HG03108 (cell line): ENCODE measurements around the gene SPATA13.
"Not testable (repeated sequence)": the region's sequence is repeated elsewhere in the genome, so short reads cannot be mapped to it uniquely, and the experiment has no call there.

Experiments used
- ATAC-seq: cut with Tn5 transposase; IDR thresholded peaks from one replicate; pipeline ENCODE4 v1.9.1; 2021; ENCODE audit warnings: moderate library complexity; ENCODE audit not compliant: unreplicated experiment

Gene SPATA13

DNA sequence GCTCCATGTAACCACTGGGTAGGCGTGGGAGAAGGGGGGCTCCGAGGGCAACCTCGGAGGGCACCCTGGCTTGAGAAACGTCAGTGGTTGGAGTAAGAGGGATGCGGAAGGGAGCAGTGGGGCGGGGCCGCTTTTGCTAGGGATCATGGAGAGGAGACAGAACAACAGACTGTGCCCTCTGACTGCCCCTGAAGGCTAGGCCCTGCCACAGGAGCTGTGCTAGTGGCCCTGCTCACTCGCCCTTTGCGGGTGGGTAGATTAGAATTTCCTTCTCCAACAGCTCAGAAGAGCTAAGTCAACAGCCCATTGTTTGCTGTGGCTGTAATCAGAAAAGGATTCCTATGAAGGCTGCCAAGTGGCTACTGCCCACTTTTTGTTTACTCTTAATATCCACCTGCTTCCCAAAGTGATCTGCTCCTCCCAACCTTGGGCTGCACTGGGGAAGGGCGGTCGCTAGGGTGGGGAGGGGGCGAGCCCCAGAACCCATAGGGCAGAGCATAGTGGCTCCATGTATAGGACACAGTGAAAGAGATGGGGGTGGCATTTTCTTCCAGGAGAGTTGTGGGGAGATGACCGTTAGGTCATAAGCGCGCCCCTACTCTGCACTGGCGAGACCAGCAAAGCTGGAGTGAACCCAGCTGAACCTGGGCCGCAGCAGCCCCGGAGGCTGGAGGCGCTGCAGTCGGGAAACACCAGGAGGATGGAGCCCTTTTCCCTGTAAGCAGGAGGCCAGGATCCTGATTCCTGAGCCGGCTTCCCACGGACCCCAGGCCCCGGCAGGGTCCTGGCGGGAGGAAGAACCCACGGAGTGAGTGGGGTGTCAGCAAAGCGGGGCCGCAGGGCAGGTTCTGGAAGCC is 146.9 kb downstream of the SPATA13 start:
- ATAC-seq = no peak

DNA sequence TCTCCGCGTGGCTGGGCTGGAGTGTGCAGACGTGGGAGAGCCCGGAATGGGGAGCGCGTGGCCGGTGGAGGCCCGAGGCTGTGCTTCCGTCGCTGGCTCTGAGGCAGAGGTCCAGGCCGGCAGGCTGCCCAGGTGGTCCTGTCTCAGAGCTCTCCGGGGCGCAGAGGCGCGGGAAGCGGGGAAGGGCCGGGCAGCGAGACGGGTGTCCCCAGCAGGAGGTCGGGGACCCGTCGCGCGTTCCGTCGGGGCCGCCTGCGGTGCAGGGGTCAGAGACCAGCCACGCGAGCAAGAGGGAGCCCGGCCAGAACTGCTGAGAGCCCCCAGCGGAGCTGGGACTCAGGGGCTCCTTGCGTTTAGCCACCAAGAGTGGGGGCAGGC is 147.5 kb downstream of the SPATA13 start:
- no peak for ATAC-seq

DNA sequence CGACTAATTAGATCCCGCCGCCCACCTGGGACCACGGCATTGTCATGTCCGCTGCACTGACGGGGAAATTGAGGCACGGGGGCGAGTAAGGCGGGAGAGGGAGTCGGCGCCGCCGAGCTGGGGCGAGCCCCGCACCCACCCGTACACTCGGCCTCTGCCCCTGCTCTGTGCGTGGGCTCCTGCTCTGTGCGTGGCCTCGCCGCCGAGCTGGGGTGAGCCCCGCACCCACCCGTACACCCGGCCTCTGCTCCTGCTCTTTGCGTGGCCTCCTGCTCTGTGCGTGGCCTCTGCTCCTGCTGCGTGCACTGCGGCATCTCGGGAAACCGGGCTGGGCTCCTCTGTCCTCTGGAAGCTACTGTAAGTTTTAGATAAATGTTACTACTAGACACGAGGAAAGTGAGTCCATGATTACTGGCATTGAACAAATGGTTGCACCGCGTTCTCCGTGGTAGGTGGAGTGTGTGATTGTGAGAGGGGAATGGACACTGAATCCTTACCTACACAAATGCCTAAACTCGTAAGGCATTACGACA is 148.0 kb downstream of the SPATA13 start:
- no peak for ATAC-seq

DNA sequence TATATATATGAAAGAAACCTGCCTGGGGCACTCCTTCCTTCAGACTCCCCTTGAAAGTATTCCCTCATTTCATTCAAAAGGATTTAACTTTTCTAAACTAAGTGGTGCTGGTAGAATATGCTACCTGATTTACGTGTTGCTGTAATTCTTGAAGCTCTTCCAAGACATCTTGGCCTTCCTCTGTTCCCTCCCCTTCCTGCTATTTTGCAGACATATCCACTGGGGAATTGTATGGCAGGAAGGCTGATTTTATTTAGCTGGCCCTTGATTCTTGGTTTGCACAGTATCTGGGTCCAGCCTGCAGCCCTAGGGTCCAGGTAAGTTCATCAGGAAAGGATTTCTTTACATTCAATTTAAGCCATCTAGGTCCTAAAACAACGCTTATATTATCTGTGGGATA is 148.8 kb downstream of the SPATA13 start, which contains the start of gene C1QTNF9:
Gene C1QTNF9, plus strand, starts transcription at position 281 of the 400 bp plus-strand sequence. CDS start 6,424 bp downstream, outside the sequence.
- not testable (repeated sequence) for ATAC-seq

DNA sequence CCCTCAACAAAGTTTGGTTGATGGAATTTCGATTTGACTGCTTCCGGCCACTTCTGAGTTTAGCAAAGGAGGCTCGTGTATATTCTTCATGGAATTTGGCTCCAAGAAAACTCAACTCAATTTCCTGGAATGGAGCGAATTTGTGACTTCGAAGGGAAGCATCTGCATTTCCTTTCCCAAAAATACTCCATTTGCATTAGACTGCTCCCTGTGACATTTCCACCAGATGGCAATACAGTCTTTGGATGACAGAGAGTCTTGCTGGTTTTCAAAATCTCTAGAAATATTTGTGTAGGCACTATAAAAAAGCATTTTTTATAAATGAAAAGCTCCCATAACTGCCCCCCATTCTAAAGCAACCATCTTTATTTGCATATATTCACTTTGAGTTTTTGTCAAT is 152.9 kb downstream of the SPATA13 start:
- no peak for ATAC-seq

DNA sequence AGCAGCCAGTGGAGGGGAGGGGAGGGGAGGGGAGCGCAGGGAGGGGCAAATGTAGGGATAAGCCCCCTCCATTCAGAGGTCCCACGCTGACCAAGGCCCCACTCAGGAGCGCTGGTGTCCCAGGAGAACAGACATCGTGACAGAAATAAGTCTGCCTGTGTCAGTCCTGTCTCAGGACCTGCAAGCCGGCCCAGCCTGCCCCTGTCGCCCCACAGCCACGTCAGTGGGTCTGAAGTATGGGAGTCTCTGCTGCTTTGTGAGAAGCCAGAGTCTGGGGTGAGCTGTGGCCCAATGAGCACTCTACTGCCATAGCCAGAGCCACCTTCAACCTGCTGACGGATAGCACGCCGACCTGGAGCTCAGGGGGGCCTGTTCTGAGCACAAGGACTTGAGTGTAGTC is 157.3 kb downstream of the SPATA13 start:
- not testable (repeated sequence) for ATAC-seq

DNA sequence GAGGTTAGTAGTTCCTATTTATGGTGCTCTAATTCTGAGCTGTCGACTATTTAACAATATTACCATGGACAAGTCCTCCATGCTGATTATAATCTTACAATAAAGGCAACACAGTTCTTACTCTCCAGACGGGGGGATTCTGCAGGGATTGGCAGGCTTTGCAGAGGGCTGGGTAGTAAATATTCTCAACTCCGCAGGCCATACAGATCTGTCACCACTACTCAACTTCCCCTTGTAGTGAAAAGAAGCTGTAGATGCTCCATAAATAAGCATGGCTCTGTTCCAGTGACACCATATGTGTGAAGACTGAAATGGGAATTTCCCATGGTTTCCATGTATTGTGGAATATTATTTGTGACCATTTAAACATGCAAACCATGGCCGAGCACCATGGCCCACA is 158.4 kb downstream of the SPATA13 start:
- ATAC-seq = not testable (repeated sequence)

DNA sequence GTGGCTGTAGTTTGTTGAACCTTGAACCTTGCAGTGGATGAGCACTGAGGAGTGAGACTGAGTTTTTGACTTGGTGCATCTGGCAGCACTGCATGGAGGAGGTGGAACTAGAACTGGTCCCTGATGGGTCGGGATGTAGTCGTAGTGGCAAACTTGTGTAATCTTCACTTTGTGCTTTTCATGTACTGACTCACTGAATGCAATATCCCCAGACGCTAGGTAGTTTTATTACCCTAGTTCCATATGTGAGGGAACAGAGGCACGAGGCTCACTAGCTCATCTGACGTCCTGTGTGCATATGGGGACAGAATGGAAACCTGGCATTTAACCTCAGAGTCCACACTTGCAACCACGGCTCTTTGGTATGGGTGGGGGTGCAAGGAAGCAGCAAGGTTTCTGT is 159.1 kb downstream of the SPATA13 start:
- ATAC-seq = not testable (repeated sequence)

DNA sequence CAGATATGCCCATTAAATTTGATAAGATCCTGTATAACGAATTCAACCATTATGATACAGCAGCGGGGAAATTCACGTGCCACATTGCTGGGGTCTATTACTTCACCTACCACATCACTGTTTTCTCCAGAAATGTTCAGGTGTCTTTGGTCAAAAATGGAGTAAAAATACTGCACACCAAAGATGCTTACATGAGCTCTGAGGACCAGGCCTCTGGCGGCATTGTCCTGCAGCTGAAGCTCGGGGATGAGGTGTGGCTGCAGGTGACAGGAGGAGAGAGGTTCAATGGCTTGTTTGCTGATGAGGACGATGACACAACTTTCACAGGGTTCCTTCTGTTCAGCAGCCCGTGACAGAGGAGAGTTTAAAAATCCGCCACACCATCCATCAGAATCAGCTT is 160.9 kb downstream of the SPATA13 start:
- ATAC-seq = not testable (repeated sequence)

DNA sequence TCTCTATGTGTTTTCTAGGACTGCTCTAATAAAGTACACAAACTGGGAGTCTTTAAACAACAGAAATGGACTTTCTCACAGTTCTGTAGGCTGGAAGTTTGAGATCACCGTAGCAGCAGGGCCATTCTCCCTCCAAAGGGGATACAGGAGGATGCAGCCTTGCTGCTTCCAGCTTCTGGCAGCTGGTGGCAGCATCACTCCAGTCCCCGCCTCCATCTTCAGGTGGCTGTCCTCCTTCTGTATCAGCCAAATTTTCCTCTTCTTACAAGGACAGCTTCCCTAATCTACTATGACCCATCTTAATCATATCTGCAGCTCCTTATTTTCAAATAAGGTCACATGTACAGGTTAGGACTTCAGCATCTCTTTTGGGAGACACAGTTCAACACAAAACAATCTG is 161.9 kb downstream of the SPATA13 start:
- ATAC-seq = not testable (repeated sequence)

DNA sequence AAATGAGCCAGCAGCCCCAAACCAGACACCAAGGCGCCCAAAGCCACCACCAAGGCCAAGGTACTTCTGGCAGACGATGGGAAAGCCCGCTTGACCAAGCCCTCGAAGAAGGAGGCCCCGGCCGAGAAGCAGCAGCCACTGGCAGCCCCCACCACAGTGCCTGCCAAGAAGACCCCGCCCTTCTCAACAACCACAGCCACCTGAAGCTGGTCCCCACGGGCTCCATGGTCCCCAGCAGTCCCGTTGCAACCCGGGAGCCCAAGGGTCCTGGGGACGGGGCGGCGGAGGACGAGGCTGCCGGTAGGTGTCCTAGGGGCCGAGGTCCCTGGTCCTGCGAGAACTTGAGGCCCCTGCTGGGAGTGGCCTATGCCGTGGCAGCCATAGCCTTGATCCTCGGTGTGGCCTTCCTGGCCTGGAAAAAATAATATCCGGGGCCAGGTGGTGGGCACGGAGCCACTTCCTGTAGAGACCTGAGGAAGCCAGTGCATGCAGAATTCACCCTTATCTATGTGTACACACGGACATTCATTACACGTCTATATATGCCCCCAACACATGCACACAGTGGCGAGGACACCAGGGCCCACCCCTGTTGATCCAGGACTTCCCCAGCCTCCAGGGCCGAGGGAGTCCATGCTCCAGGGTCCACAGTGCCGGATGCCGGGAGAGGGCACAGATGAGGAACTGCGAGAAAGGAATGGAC is 162.7 kb downstream of the SPATA13 start:
- no peak for ATAC-seq

DNA sequence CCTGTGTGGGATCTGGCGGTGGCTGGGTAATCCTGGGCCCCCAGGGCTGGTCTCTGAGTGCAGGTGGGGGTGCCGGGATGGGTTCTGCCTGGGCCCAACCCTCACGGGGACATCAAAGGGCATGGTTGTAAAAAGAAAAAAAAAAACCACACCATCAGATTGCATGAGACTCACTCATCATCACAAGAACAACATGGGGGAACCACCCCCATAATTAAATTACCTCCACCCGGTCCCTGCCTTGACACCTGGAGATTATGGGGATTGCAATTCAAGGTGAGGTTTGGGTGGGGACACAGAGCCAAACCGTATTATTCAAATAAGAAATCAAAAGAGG is 163.2 kb downstream of the SPATA13 start:
- ATAC-seq = no peak

DNA sequence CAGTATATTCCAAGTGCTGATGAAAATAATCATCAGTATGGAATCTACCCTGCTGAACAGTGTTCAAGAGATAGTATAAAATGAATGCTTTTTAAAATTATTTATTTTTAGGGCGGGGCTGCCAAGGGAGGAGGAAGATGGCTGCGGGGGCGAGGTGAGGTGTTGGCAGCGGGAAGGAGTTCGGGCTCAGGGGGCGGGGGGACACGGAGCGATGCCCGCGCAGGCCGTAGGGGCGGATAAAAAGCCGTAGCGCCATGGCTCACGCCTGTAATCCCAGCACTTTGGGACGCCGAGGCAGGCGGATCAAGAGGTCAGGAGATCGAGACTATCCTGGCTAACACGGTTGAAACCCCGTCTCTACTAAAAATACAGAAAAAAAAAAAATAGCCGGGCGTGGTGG is 167.1 kb downstream of the SPATA13 start:
- ATAC-seq = not testable (repeated sequence)

DNA sequence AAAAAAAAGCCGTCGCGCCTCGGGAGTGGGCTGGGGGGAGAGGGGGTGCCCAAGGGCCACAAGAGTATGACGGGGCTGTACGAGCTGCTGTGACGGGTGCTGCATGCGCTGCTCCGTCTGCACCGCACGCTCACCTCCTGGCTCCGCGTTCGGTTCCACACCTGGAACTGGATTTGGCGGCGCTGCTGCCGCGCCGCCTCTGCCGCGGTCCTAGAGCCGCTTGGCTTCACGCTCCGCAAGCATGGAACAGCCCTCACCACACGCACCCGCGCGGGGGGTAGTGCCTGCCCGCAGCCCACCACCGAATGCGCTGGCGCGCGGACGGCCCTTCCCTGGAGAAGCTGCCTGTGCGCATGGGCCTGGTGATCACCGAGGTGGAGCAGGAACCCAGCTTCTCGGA is 167.6 kb downstream of the SPATA13 start:
- no peak for ATAC-seq

DNA sequence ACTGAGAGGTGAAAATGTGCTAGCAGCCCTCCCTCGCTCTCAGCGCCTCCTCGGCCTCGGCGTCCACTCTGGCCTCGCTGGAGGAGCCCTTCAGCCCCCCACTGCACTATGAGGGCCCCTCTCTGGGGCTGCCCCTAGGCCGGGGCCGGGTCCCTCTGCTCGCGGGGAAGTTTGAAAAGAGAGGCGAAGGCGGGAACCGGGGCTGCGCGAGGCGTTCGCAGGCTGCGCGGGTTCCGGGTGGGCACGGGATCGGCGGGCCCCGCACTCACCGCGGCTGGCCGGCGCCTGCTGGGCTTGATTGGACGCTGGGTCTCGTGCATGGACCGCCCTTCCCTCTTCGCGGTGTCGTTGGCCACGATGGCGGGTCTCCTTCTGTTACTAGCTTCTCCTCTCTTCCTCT is 178.2 kb downstream of the SPATA13 start:
- no peak for ATAC-seq

DNA sequence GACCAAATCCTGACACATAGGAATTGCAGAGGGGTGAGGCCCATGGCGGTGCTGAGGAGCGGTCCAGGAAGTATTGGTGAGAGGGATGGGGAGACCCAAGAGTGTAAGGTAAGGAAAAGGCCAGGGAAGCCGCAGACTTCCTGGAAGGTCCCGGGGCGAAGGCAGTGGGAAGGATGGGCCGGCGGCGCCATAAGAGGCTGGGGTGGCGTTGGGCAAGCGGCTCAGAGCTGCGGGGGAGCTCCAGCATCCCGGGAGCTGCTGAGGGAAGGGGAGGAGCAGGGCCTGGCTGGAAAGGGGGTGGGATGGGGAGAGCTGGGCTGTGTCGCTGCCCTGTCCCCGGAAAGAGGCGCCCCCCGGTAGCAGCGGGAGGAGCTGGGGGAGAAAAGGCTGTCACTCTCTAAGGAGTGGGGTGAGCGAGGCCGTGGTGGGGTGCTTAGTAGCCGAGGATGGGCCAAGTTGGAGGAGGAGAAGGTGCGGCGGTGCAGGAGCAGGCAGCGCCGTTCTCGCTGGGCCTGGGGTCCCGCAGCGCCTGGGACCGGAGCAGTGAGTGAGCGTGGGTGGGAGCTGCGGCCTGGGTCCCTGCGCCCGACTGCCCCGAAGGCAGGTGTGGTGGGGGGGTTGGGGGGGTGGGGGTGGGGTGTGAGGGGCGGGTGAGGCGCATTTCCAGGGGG is 179.6 kb downstream of the SPATA13 start:
- no peak for ATAC-seq

DNA sequence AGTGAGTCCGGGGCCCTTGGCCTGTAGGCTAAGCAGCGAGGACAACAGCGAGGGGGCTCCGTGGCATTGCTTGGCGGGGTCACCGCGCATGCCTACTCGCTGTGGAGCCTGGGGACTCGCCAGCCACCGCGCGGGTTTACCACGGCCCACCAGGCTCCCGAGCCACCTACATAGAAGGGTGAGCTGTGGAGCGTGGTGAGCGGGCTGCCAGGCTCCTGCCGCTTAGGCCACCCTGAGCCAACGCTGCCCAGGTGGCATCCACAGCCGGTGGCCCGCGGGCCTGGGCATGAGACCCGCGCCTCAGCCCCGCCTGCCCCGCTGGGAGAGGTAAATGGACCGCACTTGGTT is 180.1 kb downstream of the SPATA13 start:
- ATAC-seq = no peak

DNA sequence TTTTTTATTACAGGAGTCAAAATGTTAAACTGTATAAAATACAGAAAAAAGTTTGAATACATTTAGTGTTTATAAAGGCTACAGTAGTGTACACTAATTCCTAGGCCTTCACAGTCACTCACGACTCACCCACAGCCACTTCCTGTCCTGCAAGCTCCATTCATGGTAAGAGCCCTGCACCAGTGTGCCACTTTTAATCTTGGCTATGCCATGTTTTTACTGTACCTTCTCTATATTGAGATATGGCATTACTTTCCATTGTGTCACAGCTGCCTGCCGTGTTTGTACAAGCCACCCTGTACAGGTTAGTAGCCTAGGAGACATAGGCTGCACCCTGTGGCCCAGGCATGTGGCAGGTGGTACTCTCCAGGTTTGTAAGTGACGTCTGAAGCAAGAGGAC is 180.9 kb downstream of the SPATA13 start:
- ATAC-seq = no peak

DNA sequence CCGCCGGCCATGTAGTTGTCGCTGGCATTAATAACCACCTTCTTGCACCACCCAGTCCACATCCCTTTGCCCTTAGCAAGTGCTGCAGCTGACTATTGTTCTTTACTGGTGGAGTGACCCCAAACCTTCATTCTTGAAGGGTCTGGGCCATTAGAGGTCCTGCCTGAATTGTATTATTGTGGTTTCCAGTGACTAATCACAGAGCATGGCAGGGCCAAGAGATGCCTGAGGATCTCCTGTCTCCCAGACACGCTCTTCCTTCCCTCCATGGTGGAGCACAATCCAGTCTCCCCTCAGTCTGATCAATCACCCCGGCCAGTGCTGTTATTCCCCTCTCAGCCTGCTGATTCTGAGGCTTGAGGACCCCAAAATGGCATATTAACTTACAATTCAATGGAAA is 187.9 kb downstream of the SPATA13 start:
- ATAC-seq = no peak

DNA sequence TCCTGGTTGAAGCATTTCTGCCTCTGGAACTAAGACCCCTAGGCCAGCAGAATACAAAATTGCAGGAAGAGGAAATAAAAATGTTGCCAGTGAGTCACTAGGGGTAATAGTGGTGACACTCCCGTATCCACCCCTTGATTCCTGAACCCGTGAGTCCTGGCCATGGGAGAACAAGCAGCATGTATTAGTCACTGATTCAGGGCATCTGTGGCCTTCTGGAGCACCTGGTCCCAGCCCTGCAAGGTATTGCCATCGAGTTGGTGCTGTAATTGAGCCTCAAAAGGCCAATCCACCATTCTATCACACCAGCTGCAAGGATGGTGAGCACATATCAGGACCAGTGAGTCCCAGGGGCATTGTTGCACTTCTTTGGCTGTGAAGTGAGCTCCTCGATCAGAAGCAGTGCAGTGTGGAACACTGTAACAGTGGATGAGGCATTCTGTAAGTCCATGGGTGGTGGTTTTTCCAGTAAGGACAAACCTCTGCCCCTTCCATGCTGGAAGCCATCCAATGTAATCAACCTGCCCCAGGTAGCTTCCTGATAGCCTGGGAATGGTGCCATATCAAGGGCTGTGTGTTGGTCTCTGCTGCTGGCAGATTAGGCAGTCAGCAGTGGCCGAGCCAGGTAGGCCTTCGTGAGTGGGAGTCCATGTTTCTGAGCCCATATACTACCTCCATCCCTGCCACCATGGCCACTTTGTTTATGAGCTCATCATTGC is 188.4 kb downstream of the SPATA13 start:
- no peak for ATAC-seq
